Measurements from ENCODE around the gene GTF2F2. TPM values are rescaled to one million over a fixed set of nuclear protein-coding genes. Genes with fewer than 3 reads are reported as not detected.

The GTF2F2 gene
- total RNA-seq, 4 donors from 2014 or later: 9.4 to 23.3 (median 19.6) TPM

GRCh38 chr13:45276913-45277312 is 156.6 kb downstream of the GTF2F2 start:
- H3K4me1 ChIP-seq: peaks cover 0 to 5% (median 0%) of the 10 kb centered on the region in 3 donors
- no peaks in the 10 kb centered on the region for H3K9me3 ChIP-seq
- 79 to 89% methylated on average over 3 of the region's 3 CpGs for WGBS, 2 donors
- TF ChIP-seq CTCF (IDR thresholded peaks at IDR 0.05) (no peak), POLR2A (IDR thresholded peaks at IDR 0.05) (no peak)
- intact Hi-C loops (cut with DNase I): no loop called here
- no peak overlapping the region for H3K27ac ChIP-seq
- DNase-seq: no peak
- H3K36me3 ChIP-seq: peaks cover 0 to 31% (median 0%) of the 10 kb centered on the region in 3 donors
- H3K4me3 ChIP-seq: no peak overlapping the region
- H3K27me3 ChIP-seq: no peaks in the 10 kb centered on the region

GRCh38 chr13:45278096-45278645 is 157.9 kb downstream of the GTF2F2 start:
- H3K36me3 ChIP-seq: peaks cover 0 to 31% (median 0%) of the 10 kb centered on the region in 3 donors
- H3K9me3 ChIP-seq: no peaks in the 10 kb centered on the region
- peaks cover 0 to 5% (median 0%) of the 10 kb centered on the region in 3 donors for H3K4me1 ChIP-seq
- H3K4me3 ChIP-seq: no peak overlapping the region
- TF ChIP-seq POLR2A (IDR thresholded peaks at IDR 0.05) (no peak), CTCF (IDR thresholded peaks at IDR 0.05) (no peak)
- no peaks in the 10 kb centered on the region for H3K27me3 ChIP-seq
- intact Hi-C loops (cut with DNase I): no loop called here
- H3K27ac ChIP-seq: no peak overlapping the region
- 66 to 68% methylated on average over 3 of the region's 3 CpGs for WGBS, 2 donors
- no peak for DNase-seq

- Histone ChIP-seq H3K27ac (no peak overlapping the region), H3K4me3 (no peak overlapping the region), H3K36me3 (peaks cover 0 to 31% (median 0%) of the 10 kb centered on the region in 3 donors), H3K4me1 (peaks cover 0 to 5% (median 0%) of the 10 kb centered on the region in 3 donors), H3K9me3 (no peaks in the 10 kb centered on the region), H3K27me3 (no peaks in the 10 kb centered on the region)
- intact Hi-C loops (cut with DNase I): loop anchor here (2.0 kb wide), 1 partner anchor 233 kb away; no protein-coding TSS in a partner anchor
- DNase-seq: no peak
- TF ChIP-seq CTCF (IDR thresholded peaks at IDR 0.05) (no peak), POLR2A (IDR thresholded peaks at IDR 0.05) (no peak)
- WGBS, 2 donors: 67 to 77% methylated on average over 7 of the region's 7 CpGs
Measured at GRCh38 chr13:45280011-45280410, 159.7 kb downstream of the GTF2F2 start.

GRCh38 chr13:45280751-45281634 is 160.7 kb downstream of the GTF2F2 start:
- intact Hi-C loops (cut with DNase I): loop anchor here (2.0 kb wide), 1 partner anchor 234 kb away; no protein-coding TSS in a partner anchor
- Histone ChIP-seq H3K36me3 (peaks cover 0 to 38% (median 0%) of the 10 kb centered on the region in 3 donors), H3K27me3 (no peaks in the 10 kb centered on the region), H3K27ac (no peak overlapping the region), H3K4me1 (peaks cover 0 to 5% (median 0%) of the 10 kb centered on the region in 3 donors), H3K9me3 (no peaks in the 10 kb centered on the region), H3K4me3 (no peak overlapping the region)
- TF ChIP-seq POLR2A (IDR thresholded peaks at IDR 0.05): no peak
- peak in 5 of 6 experiments; percentile 60 to 86 (median 70) for TF ChIP-seq CTCF (IDR thresholded peaks at IDR 0.05)
- WGBS, 2 donors: 32 to 35% methylated on average over 7 of the region's 7 CpGs
- DNase-seq: no peak

GRCh38 chr13:45282994-45283393 is 162.7 kb downstream of the GTF2F2 start:
- no peak overlapping the region for H3K27ac ChIP-seq
- peaks cover 0 to 5% (median 0%) of the 10 kb centered on the region in 3 donors for H3K4me1 ChIP-seq
- 70 to 83% methylated on average over 3 of the region's 3 CpGs for WGBS, 2 donors
- no peaks in the 10 kb centered on the region for H3K27me3 ChIP-seq
- TF ChIP-seq POLR2A (IDR thresholded peaks at IDR 0.05) (no peak), CTCF (IDR thresholded peaks at IDR 0.05) (no peak)
- no peak overlapping the region for H3K4me3 ChIP-seq
- intact Hi-C loops (cut with DNase I): no loop called here
- H3K9me3 ChIP-seq: no peaks in the 10 kb centered on the region
- DNase-seq: no peak
- peaks cover 0 to 43% (median 0%) of the 10 kb centered on the region in 3 donors for H3K36me3 ChIP-seq
